ENCODE results near the gene MYPN. TPM values are rescaled to one million over a fixed set of nuclear protein-coding genes. Genes with fewer than 3 reads are reported as not detected.

Gene MYPN
- total and polyA plus RNA-seq, 2 experiments from 2014 or later = not detected

GRCh38 chr10:68092512-68092911, 16.8 kb upstream of the MYPN start:
- H4K20me1 ChIP-seq (ENCODE audit: insufficient read depth, poor library complexity, severe bottlenecking) = no peaks in the 10 kb centered on the region
- H3K4me3 ChIP-seq = no peak overlapping the region
- no peaks in the 10 kb centered on the region for H3K79me2 ChIP-seq
- no peak for DNase-seq (ENCODE audit: low spot score)
- 92% methylated on average over 2 of the region's 2 CpGs for WGBS (ENCODE audit: low lambda C conversion rate, missing lambda C conversion rate)
- no peaks in the 10 kb centered on the region for H3K36me3 ChIP-seq (replicated peaks; ENCODE audit: insufficient read depth, low read depth)
- no peaks in the 10 kb centered on the region for H3K9me3 ChIP-seq (ENCODE audit: low read depth)
- no peak overlapping the region for H3K4me2 ChIP-seq
- H3K9me2 ChIP-seq (replicated peaks; ENCODE audit: insufficient read depth) = no peaks in the 10 kb centered on the region
- H3K4me1 ChIP-seq (ENCODE audit: insufficient read depth) = no peaks in the 10 kb centered on the region
- no peak overlapping the region for H3K27ac ChIP-seq
- TF ChIP-seq EZH2 (IDR thresholded peaks at IDR 0.05; ENCODE audit: borderline replicate concordance) (no peak), EZH2phosphoT487 (IDR thresholded peaks at IDR 0.05; ENCODE audit: low read depth, severe bottlenecking, unreplicated experiment) (no peak)
- TF ChIP-seq, protein P1, sequence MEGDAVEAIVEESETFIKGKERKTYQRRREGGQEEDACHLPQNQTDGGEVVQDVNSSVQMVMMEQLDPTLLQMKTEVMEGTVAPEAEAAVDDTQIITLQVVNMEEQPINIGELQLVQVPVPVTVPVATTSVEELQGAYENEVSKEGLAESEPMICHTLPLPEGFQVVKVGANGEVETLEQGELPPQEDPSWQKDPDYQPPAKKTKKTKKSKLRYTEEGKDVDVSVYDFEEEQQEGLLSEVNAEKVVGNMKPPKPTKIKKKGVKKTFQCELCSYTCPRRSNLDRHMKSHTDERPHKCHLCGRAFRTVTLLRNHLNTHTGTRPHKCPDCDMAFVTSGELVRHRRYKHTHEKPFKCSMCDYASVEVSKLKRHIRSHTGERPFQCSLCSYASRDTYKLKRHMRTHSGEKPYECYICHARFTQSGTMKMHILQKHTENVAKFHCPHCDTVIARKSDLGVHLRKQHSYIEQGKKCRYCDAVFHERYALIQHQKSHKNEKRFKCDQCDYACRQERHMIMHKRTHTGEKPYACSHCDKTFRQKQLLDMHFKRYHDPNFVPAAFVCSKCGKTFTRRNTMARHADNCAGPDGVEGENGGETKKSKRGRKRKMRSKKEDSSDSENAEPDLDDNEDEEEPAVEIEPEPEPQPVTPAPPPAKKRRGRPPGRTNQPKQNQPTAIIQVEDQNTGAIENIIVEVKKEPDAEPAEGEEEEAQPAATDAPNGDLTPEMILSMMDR (IDR thresholded peaks at IDR 0.05; ENCODE audit: poor library complexity) = no peak
- H3K27me3 ChIP-seq = no peaks in the 10 kb centered on the region
- H2AFZ ChIP-seq = no peak overlapping the region

DNA sequence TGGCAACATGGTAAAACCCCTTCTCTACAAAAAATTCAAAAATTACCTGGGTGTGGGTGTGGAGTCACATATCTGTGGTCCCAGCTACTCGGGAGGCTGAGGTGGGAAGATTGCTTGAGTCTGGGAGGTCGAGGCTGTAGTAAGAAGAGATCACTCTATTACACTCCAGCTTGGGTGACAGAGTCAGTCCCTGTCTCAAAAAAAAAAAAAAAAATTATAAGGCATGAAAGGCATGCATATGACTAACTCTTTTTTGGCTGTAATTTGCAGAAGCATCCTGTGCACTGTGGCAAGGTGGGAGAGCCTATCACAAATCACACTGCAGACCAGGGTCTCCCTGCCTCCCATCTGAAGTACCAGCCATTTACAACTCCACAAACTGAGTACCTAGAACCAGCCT, 14.1 kb upstream of the MYPN start:
- no peaks in the 10 kb centered on the region for H3K79me2 ChIP-seq
- H4K20me1 ChIP-seq (ENCODE audit: insufficient read depth, poor library complexity, severe bottlenecking) = no peaks in the 10 kb centered on the region
- TF ChIP-seq EZH2phosphoT487 (IDR thresholded peaks at IDR 0.05; ENCODE audit: low read depth, severe bottlenecking, unreplicated experiment) = no peak
- TF ChIP-seq, protein P1 (IDR thresholded peaks at IDR 0.05; ENCODE audit: poor library complexity) = no peak
- TF ChIP-seq EZH2 (IDR thresholded peaks at IDR 0.05; ENCODE audit: borderline replicate concordance) = no peak
- no peaks in the 10 kb centered on the region for H3K9me2 ChIP-seq (replicated peaks; ENCODE audit: insufficient read depth)
- no peaks in the 10 kb centered on the region for H3K36me3 ChIP-seq (replicated peaks; ENCODE audit: insufficient read depth, low read depth)
- H3K27me3 ChIP-seq = no peaks in the 10 kb centered on the region
- 100% methylated on average over 2 of the region's 2 CpGs for WGBS (ENCODE audit: low lambda C conversion rate, missing lambda C conversion rate)
- no peak overlapping the region for H3K4me2 ChIP-seq
- H3K4me3 ChIP-seq = no peak overlapping the region
- DNase-seq (ENCODE audit: low spot score) = no peak
- no peak overlapping the region for H2AFZ ChIP-seq
- H3K9me3 ChIP-seq (ENCODE audit: low read depth) = no peaks in the 10 kb centered on the region
- no peaks in the 10 kb centered on the region for H3K4me1 ChIP-seq (ENCODE audit: insufficient read depth)
- no peak overlapping the region for H3K27ac ChIP-seq

GRCh38 chr10:68096913-68097516, 12.3 kb upstream of the MYPN start:
- H4K20me1 ChIP-seq (ENCODE audit: insufficient read depth, poor library complexity, severe bottlenecking) = no peaks in the 10 kb centered on the region
- H3K4me1 ChIP-seq (ENCODE audit: insufficient read depth) = no peaks in the 10 kb centered on the region
- H3K27ac ChIP-seq = peak overlapping the region; percentile 11
- no peak for TF ChIP-seq EZH2phosphoT487 (IDR thresholded peaks at IDR 0.05; ENCODE audit: low read depth, severe bottlenecking, unreplicated experiment)
- no peak for TF ChIP-seq EZH2 (IDR thresholded peaks at IDR 0.05; ENCODE audit: borderline replicate concordance)
- TF ChIP-seq, protein P1 (IDR thresholded peaks at IDR 0.05; ENCODE audit: poor library complexity) = no peak
- no peaks in the 10 kb centered on the region for H3K79me2 ChIP-seq
- peak; percentile 76 for DNase-seq (ENCODE audit: low spot score)
- no peak overlapping the region for H2AFZ ChIP-seq
- H3K4me2 ChIP-seq = no peak overlapping the region
- no peaks in the 10 kb centered on the region for H3K9me3 ChIP-seq (ENCODE audit: low read depth)
- no peaks in the 10 kb centered on the region for H3K36me3 ChIP-seq (replicated peaks; ENCODE audit: insufficient read depth, low read depth)
- H3K27me3 ChIP-seq = no peaks in the 10 kb centered on the region
- no peak overlapping the region for H3K4me3 ChIP-seq
- WGBS (ENCODE audit: low lambda C conversion rate, missing lambda C conversion rate) = 36% methylated on average over 4 of the region's 4 CpGs
- H3K9me2 ChIP-seq (replicated peaks; ENCODE audit: insufficient read depth) = no peaks in the 10 kb centered on the region

Measured in hepatocyte (in vitro differentiated cells).